ENCODE measurements around the gene COL6A2. TPM values are rescaled to one million over a fixed set of nuclear protein-coding genes. Genes with fewer than 3 reads are reported as not detected.

COL6A2 gene
- total and polyA plus RNA-seq, 2 experiments from 2014 or later, result 650 to 1,939 TPM

GRCh38 chr21:46077674-46078101 is 20.2 kb upstream of the COL6A2 start:
- peaks cover 36% of the 10 kb centered on the region for H3K4me1 ChIP-seq (ENCODE audit: insufficient read depth)
- TF ChIP-seq EZH2 (IDR thresholded peaks at IDR 0.05; ENCODE audit: insufficient read depth, poor library complexity, severe bottlenecking) (no peak), EZH2phosphoT487 (IDR thresholded peaks at IDR 0.05; ENCODE audit: insufficient read depth, low read depth) (no peak)

GRCh38 chr21:46078322-46078977 is 19.5 kb upstream of the COL6A2 start:
- peak overlapping the region; percentile 42 for H3K4me2 ChIP-seq (ENCODE audit: unreplicated experiment)

More at GRCh38 chr21:46077674-46078101, 20.2 kb upstream of the COL6A2 start:
- DNase-seq, result no peak
- Histone ChIP-seq H3K27ac (0 out of 2 replicates have a peak overlapping the region, but pooled peaks have one; percentile 93), H3K9me3 (ENCODE audit: low read depth) (no peaks in the 10 kb centered on the region), H3K9me2 (ENCODE audit: insufficient read depth) (no peaks in the 10 kb centered on the region), H3K79me2 (ENCODE audit: insufficient read depth) (no peaks in the 10 kb centered on the region), H3K4me3 (no peak overlapping the region), H3K4me2 (ENCODE audit: unreplicated experiment) (no peak overlapping the region), H3K36me3 (ENCODE audit: low read depth) (no peaks in the 10 kb centered on the region), H3K27me3 (replicated peaks; ENCODE audit: insufficient read depth) (no peaks in the 10 kb centered on the region), H2AFZ (no peak overlapping the region), H3F3A (ENCODE audit: insufficient read depth) (peaks cover 20% of the 10 kb centered on the region), H3K9ac (peak overlapping the region; percentile 83), H4K20me1 (ENCODE audit: insufficient read depth) (no peaks in the 10 kb centered on the region)
- WGBS, 2 experiments (ENCODE audit: low coverage in 1 of 2, low lambda C conversion rate in 2 of 2, missing lambda C conversion rate in 2 of 2), result 94 to 97% methylated on average over 19 of the region's 19 CpGs
- in situ Hi-C loops (cut with MboI), result no loop called here

GRCh38 chr21:46078978-46079351 is 18.9 kb upstream of the COL6A2 start:
- Histone ChIP-seq H3K4me2 (ENCODE audit: unreplicated experiment) (peak overlapping the region; percentile 42), H3K36me3 (ENCODE audit: low read depth) (no peaks in the 10 kb centered on the region), H3K4me3 (no peak overlapping the region; the same call in 1 of the 2 replicates), H3K9me3 (ENCODE audit: low read depth) (no peaks in the 10 kb centered on the region), H3K4me1 (ENCODE audit: insufficient read depth) (peaks cover 47% of the 10 kb centered on the region), H3K27ac (peak overlapping the region; percentile 93), H3F3A (ENCODE audit: insufficient read depth) (peaks cover 20% of the 10 kb centered on the region), H2AFZ (peak overlapping the region; percentile 53), H4K20me1 (ENCODE audit: insufficient read depth) (no peaks in the 10 kb centered on the region), H3K79me2 (ENCODE audit: insufficient read depth) (no peaks in the 10 kb centered on the region), H3K9ac (peak overlapping the region; percentile 83), H3K9me2 (ENCODE audit: insufficient read depth) (no peaks in the 10 kb centered on the region), H3K27me3 (replicated peaks; ENCODE audit: insufficient read depth) (no peaks in the 10 kb centered on the region)
- 1 to 2% methylated on average over 4 to 6 of the region's 6 CpGs for WGBS, 2 experiments (ENCODE audit: low coverage in 1 of 2, low lambda C conversion rate in 2 of 2, missing lambda C conversion rate in 2 of 2)
- DNase-seq, result peak; percentile 68
- no peak for TF ChIP-seq EZH2phosphoT487 (IDR thresholded peaks at IDR 0.05; ENCODE audit: insufficient read depth, low read depth)
- no peak for TF ChIP-seq EZH2 (IDR thresholded peaks at IDR 0.05; ENCODE audit: insufficient read depth, poor library complexity, severe bottlenecking)
- in situ Hi-C loops (cut with MboI), result no loop called here

More at GRCh38 chr21:46078322-46078977, 19.5 kb upstream of the COL6A2 start:
- H3K9ac ChIP-seq, result peak overlapping the region; percentile 83
- H3K4me1 ChIP-seq (ENCODE audit: insufficient read depth), result peaks cover 42% of the 10 kb centered on the region
- peaks cover 20% of the 10 kb centered on the region for H3F3A ChIP-seq (ENCODE audit: insufficient read depth)
- in situ Hi-C loops (cut with MboI), result no loop called here
- H3K9me3 ChIP-seq (ENCODE audit: low read depth), result no peaks in the 10 kb centered on the region
- H3K9me2 ChIP-seq (ENCODE audit: insufficient read depth), result no peaks in the 10 kb centered on the region
- WGBS, 2 experiments (ENCODE audit: low coverage in 1 of 2, low lambda C conversion rate in 2 of 2, missing lambda C conversion rate in 2 of 2), result 40 to 54% methylated on average over 22 of the region's 23 CpGs
- H3K4me3 ChIP-seq, result peak overlapping the region; percentile 34
- H3K36me3 ChIP-seq (ENCODE audit: low read depth), result no peaks in the 10 kb centered on the region
- DNase-seq, result peak; percentile 91
- H2AFZ ChIP-seq, result peak overlapping the region; percentile 53
- H3K79me2 ChIP-seq (ENCODE audit: insufficient read depth), result no peaks in the 10 kb centered on the region
- no peaks in the 10 kb centered on the region for H3K27me3 ChIP-seq (replicated peaks; ENCODE audit: insufficient read depth)
- H3K27ac ChIP-seq, result peak overlapping the region; percentile 93
- TF ChIP-seq EZH2 (IDR thresholded peaks at IDR 0.05; ENCODE audit: insufficient read depth, poor library complexity, severe bottlenecking) (no peak), EZH2phosphoT487 (IDR thresholded peaks at IDR 0.05; ENCODE audit: insufficient read depth, low read depth) (no peak)
- no peaks in the 10 kb centered on the region for H4K20me1 ChIP-seq (ENCODE audit: insufficient read depth)

GRCh38 chr21:46079352-46080170 is 18.4 kb upstream of the COL6A2 start:
- Histone ChIP-seq H3K79me2 (ENCODE audit: insufficient read depth) (no peaks in the 10 kb centered on the region), H3K36me3 (ENCODE audit: low read depth) (no peaks in the 10 kb centered on the region), H3K27me3 (replicated peaks; ENCODE audit: insufficient read depth) (no peaks in the 10 kb centered on the region), H2AFZ (no peak overlapping the region), H3K9me3 (ENCODE audit: low read depth) (no peaks in the 10 kb centered on the region), H3K4me1 (ENCODE audit: insufficient read depth) (peaks cover 48% of the 10 kb centered on the region), H3F3A (ENCODE audit: insufficient read depth) (peaks cover 20% of the 10 kb centered on the region), H3K4me3 (no peak overlapping the region), H3K9me2 (ENCODE audit: insufficient read depth) (no peaks in the 10 kb centered on the region), H3K9ac (peak overlapping the region; percentile 83), H4K20me1 (ENCODE audit: insufficient read depth) (no peaks in the 10 kb centered on the region), H3K27ac (peak overlapping the region; percentile 93), H3K4me2 (ENCODE audit: unreplicated experiment) (peak overlapping the region; percentile 42)
- DNase-seq, result peak; percentile 98
- no peak for TF ChIP-seq EZH2phosphoT487 (IDR thresholded peaks at IDR 0.05; ENCODE audit: insufficient read depth, low read depth)
- in situ Hi-C loops (cut with MboI), result no loop called here
- WGBS, 2 experiments (ENCODE audit: low coverage in 1 of 2, low lambda C conversion rate in 2 of 2, missing lambda C conversion rate in 2 of 2), result 23 to 25% methylated on average over 33 of the region's 34 CpGs

Measured in GM23248 (cell line).